ENCODE data around the gene IL1RAPL2.

The IL1RAPL2 gene

GRCh38 chrX:105461016-105461415 lies 895.0 kb downstream of the IL1RAPL2 start:
- no peak for DNase-seq (ENCODE audit: low read depth, low spot score)

GRCh38 chrX:105462186-105462585 lies 896.2 kb downstream of the IL1RAPL2 start:
- DNase-seq (ENCODE audit: low read depth, low spot score): no peak

- DNase-seq (ENCODE audit: low read depth, low spot score): no peak
Measured at GRCh38 chrX:105463473-105463872, 897.5 kb downstream of the IL1RAPL2 start.

GRCh38 chrX:105464618-105465017 lies 898.6 kb downstream of the IL1RAPL2 start:
- no peak for DNase-seq (ENCODE audit: low read depth, low spot score)

- DNase-seq (ENCODE audit: low read depth, low spot score): no peak
Measured at GRCh38 chrX:105468741-105469140, 902.7 kb downstream of the IL1RAPL2 start.

- no peak for DNase-seq (ENCODE audit: low read depth, low spot score)
Measured at GRCh38 chrX:105471597-105471996, 905.6 kb downstream of the IL1RAPL2 start.

GRCh38 chrX:105475801-105476200 lies 909.8 kb downstream of the IL1RAPL2 start:
- DNase-seq (ENCODE audit: low read depth, low spot score): no peak

- DNase-seq (ENCODE audit: low read depth, low spot score): no peak
Measured at GRCh38 chrX:105477351-105477750, 911.4 kb downstream of the IL1RAPL2 start.

GRCh38 chrX:105480646-105481310 lies 914.8 kb downstream of the IL1RAPL2 start:
- no peak for DNase-seq (ENCODE audit: low read depth, low spot score)

GRCh38 chrX:105483011-105483410 lies 917.0 kb downstream of the IL1RAPL2 start:
- DNase-seq (ENCODE audit: low read depth, low spot score): no peak

GRCh38 chrX:105488716-105489115 lies 922.7 kb downstream of the IL1RAPL2 start:
- no peak for DNase-seq (ENCODE audit: low read depth, low spot score)

GRCh38 chrX:105495376-105495775 lies 929.4 kb downstream of the IL1RAPL2 start:
- no peak for DNase-seq (ENCODE audit: low read depth, low spot score)

- DNase-seq (ENCODE audit: low read depth, low spot score): no peak
Measured at GRCh38 chrX:105502336-105502735, 936.3 kb downstream of the IL1RAPL2 start.

- no peak for DNase-seq (ENCODE audit: low read depth, low spot score)
Measured at GRCh38 chrX:105515561-105515960, 949.6 kb downstream of the IL1RAPL2 start.

- DNase-seq (ENCODE audit: low read depth, low spot score): no peak
Measured at GRCh38 chrX:105526431-105526830, 960.4 kb downstream of the IL1RAPL2 start.

- no peak for DNase-seq (ENCODE audit: low read depth, low spot score)
Measured at GRCh38 chrX:105527759-105528158, 961.8 kb downstream of the IL1RAPL2 start.

- DNase-seq (ENCODE audit: low read depth, low spot score): no peak
Measured at GRCh38 chrX:105533951-105534350, 968.0 kb downstream of the IL1RAPL2 start.

- no peak for DNase-seq (ENCODE audit: low read depth, low spot score)
Measured at GRCh38 chrX:105543283-105543682, 977.3 kb downstream of the IL1RAPL2 start.

GRCh38 chrX:105550043-105550663 lies 984.2 kb downstream of the IL1RAPL2 start:
- no peak for DNase-seq (ENCODE audit: low read depth, low spot score)

GRCh38 chrX:105552395-105552794 lies 986.4 kb downstream of the IL1RAPL2 start:
- no peak for DNase-seq (ENCODE audit: low read depth, low spot score)

- no peak for DNase-seq (ENCODE audit: low read depth, low spot score)
Measured at GRCh38 chrX:105553118-105553517, 987.1 kb downstream of the IL1RAPL2 start.

- DNase-seq (ENCODE audit: low read depth, low spot score): no peak
Measured at GRCh38 chrX:105564501-105564900, 998.5 kb downstream of the IL1RAPL2 start.

GRCh38 chrX:105565856-105566255 lies 999.9 kb downstream of the IL1RAPL2 start:
- DNase-seq (ENCODE audit: low read depth, low spot score): no peak

GRCh38 chrX:105567082-105567481 lies 1001.1 kb downstream of the IL1RAPL2 start:
- no peak for DNase-seq (ENCODE audit: low read depth, low spot score)

Measured in activated CD4-positive, CD25-positive, alpha-beta regulatory T cell treated with anti-CD3 and anti-CD28 coated beads, Interleukin-2, amount 50 U/mL, for 16 hours (primary cell).